Measurements from ENCODE around the gene TNS1.
A peak's percentile ranks its signal among the peaks of the same experiment; 100 is the strongest.

The TNS1 gene

DNA sequence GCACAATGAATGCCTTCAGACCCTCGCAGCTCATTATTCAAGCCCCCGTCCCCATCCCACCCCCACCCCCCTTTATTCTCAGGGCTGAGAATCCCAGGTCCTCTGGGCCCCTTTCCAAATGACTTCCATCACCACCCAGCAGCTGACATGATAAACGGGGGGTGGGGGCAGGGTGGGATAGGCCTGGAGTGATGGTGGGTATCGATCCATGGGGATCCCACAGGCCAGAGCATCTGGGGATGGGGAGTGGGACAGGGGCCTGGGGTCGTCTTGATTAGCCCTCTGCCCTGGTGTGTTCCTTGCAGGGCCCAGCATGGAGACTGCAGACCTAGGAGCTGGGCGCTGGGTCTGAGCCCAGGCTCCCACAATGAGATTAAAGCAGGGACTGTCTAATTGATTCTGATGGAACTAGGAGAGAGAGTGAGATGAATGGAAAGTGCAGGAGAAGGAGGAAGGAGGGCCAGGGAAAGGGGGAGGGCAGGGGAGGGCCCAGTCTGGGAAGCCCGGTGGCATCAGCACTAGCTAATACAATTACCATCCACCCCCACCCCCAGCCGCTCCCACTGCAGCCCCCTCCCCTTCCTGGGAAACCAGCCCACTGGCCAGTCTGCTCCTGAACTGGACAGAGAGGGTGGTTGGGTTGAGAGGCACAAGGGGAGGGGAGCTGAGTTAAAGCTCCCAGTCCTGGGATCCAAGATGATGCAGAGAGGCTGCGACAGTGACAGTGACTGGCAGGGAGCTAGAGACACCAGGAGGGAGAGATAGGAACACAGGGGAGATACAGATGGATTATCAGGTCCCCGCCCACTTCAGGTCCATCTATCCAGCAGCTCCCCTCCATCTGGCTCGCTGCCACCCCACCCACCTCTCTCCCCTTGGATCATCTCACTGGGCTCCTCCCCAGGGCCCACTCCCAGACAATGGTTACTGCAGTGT is 13.1 kb upstream of the TNS1 start:
- DNase-seq (ENCODE audit: low spot score) = no peak

- DNase-seq (ENCODE audit: low spot score) = no peak
Measured at GRCh38 chr2:218014706-218015585, 12.2 kb upstream of the TNS1 start.

GRCh38 chr2:218013289-218013688 is 10.5 kb upstream of the TNS1 start:
- no peak for DNase-seq (ENCODE audit: low spot score)

DNA sequence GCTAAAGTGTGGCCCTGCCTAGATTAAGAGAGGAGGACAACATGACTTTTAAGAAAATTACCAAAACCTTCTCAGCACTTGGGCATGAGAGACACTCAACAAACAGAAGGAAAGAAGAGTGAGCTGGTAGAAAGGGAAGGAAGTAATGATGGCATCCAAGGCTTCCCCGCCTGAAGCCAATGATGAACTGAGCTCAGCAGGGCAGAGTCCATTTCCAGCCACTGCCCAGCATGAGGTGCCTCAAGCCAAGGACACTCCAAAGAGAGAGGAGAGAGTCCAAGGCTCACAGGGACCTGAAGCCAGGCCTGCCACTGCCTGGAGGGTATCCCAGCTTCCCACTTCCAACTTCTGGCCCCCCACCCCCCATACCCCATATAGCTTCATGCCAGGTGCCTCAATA is 9.5 kb upstream of the TNS1 start:
- no peak for DNase-seq (ENCODE audit: low spot score)

DNA sequence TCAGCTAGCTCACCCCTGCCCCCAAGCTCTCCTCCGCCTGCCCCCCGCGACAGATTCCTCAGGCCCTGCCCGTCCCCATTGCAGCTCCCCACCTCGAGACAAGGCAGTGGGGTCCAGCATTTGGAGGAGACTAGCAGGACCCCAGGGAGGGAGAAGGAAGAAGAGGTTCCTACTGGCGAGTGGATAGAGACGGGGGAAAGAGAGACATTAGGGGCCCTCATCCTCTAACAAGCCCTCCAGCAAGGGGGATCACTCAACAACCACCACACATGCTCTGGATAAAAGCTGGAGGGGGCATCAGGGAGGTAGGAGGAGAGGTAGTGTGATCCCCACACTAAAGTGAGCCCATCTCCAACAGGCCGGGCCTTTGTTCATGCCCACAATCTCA is 8.9 kb upstream of the TNS1 start:
- no peak for DNase-seq (ENCODE audit: low spot score)

DNA sequence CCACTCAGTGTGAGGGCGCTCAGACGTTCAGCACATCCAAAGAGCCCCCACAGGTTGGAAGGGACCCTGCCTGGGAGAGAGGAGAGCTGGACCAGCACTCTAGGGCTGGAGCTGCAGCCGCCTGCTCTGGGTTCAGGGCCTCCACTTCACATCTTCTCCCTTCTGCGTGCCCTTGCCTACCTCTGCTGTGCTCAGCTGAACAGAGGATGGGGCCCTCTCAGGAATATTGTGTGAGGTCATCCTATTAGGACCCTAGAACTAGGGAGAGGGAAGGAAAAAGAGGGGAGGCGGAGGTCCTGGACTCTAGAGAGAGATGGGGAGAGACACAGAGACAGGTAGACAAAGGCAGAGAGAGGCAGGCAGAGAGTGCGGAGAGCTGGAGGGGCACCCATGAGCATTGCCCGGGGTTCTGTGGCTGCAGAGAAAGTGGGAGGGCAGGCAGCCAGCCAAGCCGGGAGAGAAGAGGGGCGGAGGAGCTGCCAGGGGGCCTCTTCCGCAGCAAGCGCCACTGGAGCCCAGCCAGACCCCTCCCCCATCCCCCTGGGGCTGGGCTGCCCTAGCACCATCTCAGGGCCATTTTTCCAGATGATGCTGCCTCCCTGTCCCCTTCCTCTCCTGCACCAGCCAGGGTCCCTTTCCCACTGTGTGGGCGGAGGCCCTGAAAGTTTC is 8.3 kb upstream of the TNS1 start:
- DNase-seq (ENCODE audit: low spot score) = no peak

GRCh38 chr2:218010140-218010983 is 7.6 kb upstream of the TNS1 start:
- DNase-seq (ENCODE audit: low spot score) = peak; percentile 40

GRCh38 chr2:218009765-218010139 is 7.0 kb upstream of the TNS1 start:
- no peak for DNase-seq (ENCODE audit: low spot score)

GRCh38 chr2:218009231-218009630 is 6.4 kb upstream of the TNS1 start:
- DNase-seq (ENCODE audit: low spot score) = no peak

DNA sequence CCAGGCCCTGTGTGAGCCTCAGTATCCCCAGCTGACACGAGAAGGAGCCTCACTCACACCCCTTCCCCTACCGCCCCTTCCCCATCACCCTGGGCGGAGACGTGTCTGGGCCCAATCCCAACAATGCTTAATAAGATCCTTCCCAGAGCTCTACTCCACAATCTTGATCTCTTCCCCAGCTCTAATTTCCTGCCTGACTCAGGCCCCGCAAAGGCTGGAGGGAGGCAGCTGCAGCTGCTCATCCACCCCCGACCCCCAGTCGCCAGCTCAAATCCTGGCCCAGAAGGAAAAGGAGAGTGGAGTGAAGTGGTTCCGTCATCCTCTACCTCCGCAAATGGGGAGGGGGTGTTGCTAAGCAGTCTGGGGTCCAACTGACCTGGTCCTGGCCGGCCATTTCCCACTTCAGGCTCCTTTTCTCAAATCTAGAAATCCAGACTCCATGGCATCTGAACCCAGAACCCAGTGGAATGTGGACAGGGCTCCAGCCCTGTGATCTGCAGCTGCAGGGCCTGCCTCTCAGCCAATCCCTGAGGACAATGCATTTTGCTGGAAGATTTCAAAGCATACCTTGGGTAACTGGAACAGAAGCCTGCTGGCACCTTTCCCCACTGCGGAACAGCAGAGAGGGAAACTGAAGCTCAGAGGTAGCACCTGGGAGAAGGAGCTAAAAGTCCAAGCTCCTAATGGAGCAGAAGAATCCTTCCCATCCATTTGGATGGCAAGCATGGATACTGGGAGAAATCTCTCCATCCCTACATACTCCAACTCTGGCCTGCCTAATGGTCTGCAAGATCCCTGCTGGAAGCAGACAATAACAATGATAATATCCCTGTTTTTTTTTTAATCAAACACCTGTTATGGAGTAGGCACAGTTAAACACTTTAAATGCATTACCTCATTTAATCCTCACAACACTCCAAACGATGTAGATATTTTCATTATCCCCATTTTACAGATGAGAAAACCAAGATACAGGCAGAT is 5.6 kb upstream of the TNS1 start:
- DNase-seq (ENCODE audit: low spot score) = no peak

DNA sequence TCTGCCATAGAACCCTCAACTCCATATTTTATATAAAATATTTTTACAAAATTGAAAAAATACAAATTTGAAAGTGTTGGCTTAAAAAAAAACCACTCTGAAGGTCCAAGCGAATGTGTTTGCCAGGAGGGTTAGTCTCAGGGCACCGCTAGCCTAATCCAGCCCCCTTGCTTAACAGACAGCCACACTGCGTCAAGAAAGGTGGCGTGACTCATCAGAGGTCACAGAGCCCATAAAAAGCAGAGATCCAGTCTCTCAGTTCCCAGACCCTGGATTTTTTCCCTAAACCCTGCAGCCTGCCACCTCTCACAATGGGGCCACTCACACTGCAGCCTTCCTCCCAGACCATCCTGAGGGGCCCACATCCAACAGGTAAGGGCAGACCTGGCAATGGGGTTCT is 3.9 kb upstream of the TNS1 start:
- DNase-seq (ENCODE audit: low spot score) = peak; percentile 36

DNA sequence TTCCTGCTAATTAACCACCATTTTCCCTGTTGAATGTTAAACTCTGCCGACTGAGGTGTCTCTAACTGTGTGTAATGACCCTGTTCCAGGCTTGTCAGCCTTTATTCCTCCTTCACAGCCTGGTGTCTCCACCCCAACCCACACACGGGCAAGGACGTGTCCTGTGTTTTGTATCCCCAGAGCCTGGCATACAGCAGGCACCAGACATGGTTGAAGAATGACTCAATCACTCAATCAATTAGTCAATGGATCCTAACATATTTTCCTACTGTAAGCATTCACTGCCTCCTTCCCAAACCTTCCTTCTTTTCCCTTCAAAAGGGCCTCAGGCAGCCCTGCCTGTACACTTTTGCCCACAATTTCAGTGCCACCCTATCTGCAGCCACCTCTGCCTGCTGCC is 2.7 kb upstream of the TNS1 start:
- DNase-seq (ENCODE audit: low spot score) = peak; percentile 29

GRCh38 chr2:218005028-218005427 is 2.2 kb upstream of the TNS1 start:
- DNase-seq (ENCODE audit: low spot score) = no peak

DNA sequence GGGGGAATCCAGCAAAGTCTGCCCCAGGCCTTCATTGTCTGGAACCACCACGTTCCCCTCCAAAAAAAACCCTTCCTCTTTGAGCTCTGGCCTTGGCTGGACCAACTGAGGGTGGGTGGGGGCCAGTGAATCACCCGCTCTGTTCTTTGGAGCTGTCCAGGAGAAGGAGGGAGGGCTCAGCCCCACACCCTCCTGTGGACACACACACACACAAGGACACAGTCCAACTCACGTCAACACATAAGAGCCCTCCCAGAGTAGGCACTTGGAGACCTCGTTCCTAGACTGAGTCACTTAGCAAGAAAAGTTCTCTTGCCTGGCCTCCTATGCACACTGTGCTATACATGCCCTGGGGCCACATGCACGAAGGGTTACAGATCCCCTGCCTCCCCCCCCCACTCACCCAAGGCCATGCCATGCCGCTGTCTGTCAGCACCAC is 1.2 kb upstream of the TNS1 start:
- DNase-seq (ENCODE audit: low spot score) = no peak

DNA sequence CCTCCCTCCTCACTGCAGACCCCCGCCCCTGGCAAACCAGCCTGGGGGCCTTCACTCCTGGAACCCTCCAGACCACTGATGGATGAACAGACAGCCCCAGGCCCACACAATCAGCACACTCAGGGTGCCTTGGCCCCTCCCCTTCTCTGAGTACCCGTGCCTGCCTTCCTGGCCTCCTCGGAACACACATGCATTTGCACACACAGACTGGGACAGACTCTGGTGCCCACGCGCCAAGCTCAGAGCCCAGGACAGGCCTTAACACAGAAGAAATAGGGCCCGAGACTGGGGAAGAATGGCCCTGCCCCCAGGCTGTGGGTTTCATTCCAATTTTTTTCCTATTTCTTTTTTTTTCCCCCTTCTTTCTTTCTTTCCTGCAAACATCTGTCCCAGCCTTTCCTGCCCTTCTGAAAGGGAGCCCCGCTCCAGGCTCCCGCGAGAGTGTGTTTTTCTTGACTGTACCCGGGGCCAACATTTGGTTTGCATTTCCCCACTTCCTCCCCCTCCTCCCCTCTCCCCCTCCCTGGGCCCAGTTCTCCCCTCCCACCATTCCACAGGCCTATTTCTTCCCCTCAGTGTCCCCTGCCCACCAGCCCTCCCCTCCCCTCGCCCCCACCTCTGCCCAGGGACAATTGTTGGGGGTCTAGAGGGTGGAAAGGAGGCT is 618 bp upstream of the TNS1 start:
- DNase-seq (ENCODE audit: low spot score) = no peak

- no peak for DNase-seq (ENCODE audit: low spot score)
Measured at GRCh38 chr2:218002143-218002844, 501 bp downstream of the TNS1 start.

- DNase-seq (ENCODE audit: low spot score) = no peak
Measured at GRCh38 chr2:218001629-218002028, 1.2 kb downstream of the TNS1 start.

- no peak for DNase-seq (ENCODE audit: low spot score)
Measured at GRCh38 chr2:218000136-218000535, 2.7 kb downstream of the TNS1 start.

GRCh38 chr2:217999595-217999959 is 3.2 kb downstream of the TNS1 start:
- no peak for DNase-seq (ENCODE audit: low spot score)
